ENCODE measurements around the gene CAPZA1.

The CAPZA1 gene

GRCh38 chr1:112626193-112626592 is 6.6 kb downstream of the CAPZA1 start:
- no peak for TF ChIP-seq CTCF (IDR thresholded peaks at IDR 0.05; ENCODE audit: borderline replicate concordance, control extremely low read depth, extremely low read depth, insufficient read depth, missing control alignments)
- DNase-seq (ENCODE audit: low spot score), result no peak
- in situ Hi-C loops (cut with MboI; ENCODE audit: low sequenced_read_pairs, unreplicated experiment), result no loop called here

GRCh38 chr1:112626887-112627286 is 7.3 kb downstream of the CAPZA1 start:
- in situ Hi-C loops (cut with MboI; ENCODE audit: low sequenced_read_pairs, unreplicated experiment), result no loop called here
- no peak for TF ChIP-seq CTCF (IDR thresholded peaks at IDR 0.05; ENCODE audit: borderline replicate concordance, control extremely low read depth, extremely low read depth, insufficient read depth, missing control alignments)

GRCh38 chr1:112628516-112628915 is 8.9 kb downstream of the CAPZA1 start:
- no peak for DNase-seq (ENCODE audit: low spot score)
- TF ChIP-seq CTCF (IDR thresholded peaks at IDR 0.05; ENCODE audit: borderline replicate concordance, control extremely low read depth, extremely low read depth, insufficient read depth, missing control alignments), result no peak
- in situ Hi-C loops (cut with MboI; ENCODE audit: low sequenced_read_pairs, unreplicated experiment), result no loop called here

More at GRCh38 chr1:112626887-112627286, 7.3 kb downstream of the CAPZA1 start:
- no peak for DNase-seq (ENCODE audit: low spot score)

GRCh38 chr1:112629256-112629655 is 9.6 kb downstream of the CAPZA1 start:
- in situ Hi-C loops (cut with MboI; ENCODE audit: low sequenced_read_pairs, unreplicated experiment), result no loop called here
- no peak for DNase-seq (ENCODE audit: low spot score)
- TF ChIP-seq CTCF (IDR thresholded peaks at IDR 0.05; ENCODE audit: borderline replicate concordance, control extremely low read depth, extremely low read depth, insufficient read depth, missing control alignments), result no peak

- no peak for TF ChIP-seq CTCF (IDR thresholded peaks at IDR 0.05; ENCODE audit: borderline replicate concordance, control extremely low read depth, extremely low read depth, insufficient read depth, missing control alignments)
- in situ Hi-C loops (cut with MboI; ENCODE audit: low sequenced_read_pairs, unreplicated experiment), result no loop called here
- DNase-seq (ENCODE audit: low spot score), result no peak
Observed at GRCh38 chr1:112633628-112634027, 14.0 kb downstream of the CAPZA1 start.

- in situ Hi-C loops (cut with MboI; ENCODE audit: low sequenced_read_pairs, unreplicated experiment), result no loop called here
- no peak for TF ChIP-seq CTCF (IDR thresholded peaks at IDR 0.05; ENCODE audit: borderline replicate concordance, control extremely low read depth, extremely low read depth, insufficient read depth, missing control alignments)
- DNase-seq (ENCODE audit: low spot score), result no peak
Observed at GRCh38 chr1:112634367-112634766, 14.7 kb downstream of the CAPZA1 start.

- no peak for DNase-seq (ENCODE audit: low spot score)
- TF ChIP-seq CTCF (IDR thresholded peaks at IDR 0.05; ENCODE audit: borderline replicate concordance, control extremely low read depth, extremely low read depth, insufficient read depth, missing control alignments), result no peak
- in situ Hi-C loops (cut with MboI; ENCODE audit: low sequenced_read_pairs, unreplicated experiment), result no loop called here
Observed at GRCh38 chr1:112636056-112636455, 16.4 kb downstream of the CAPZA1 start.

All from GM13976 (cell line).